A673 (cell line): Measurements from ENCODE around the gene HOXC6. TPM values are rescaled to one million over a fixed set of nuclear protein-coding genes. Genes with fewer than 3 reads are reported as not detected.

Experiments used
- BruUV-seq: library from RNA; stranded (reverse); fragments of 400-500 nt; replicated peaks from 2 replicates; lab custom pipeline; 2021; lab: Mats Ljungman, UMichigan
- CTCF ChIA-PET: fragments of 300-600 bp; sonication (Branson Sonifier 250); formaldehyde crosslinking; loops from one replicate; lab custom pipeline; 2022; ENCODE audit warnings: antibody characterized with exemption; lab: Charles Lee
- POLR2A ChIA-PET: fragments of 300-600 bp; sonication (Branson Sonifier 250); formaldehyde crosslinking; loops from one replicate; lab custom pipeline; 2022; ENCODE audit warnings: antibody characterized with exemption; ENCODE audit not compliant: low non-redundant PET; lab: Charles Lee
- DNase-seq: peaks from one replicate; pipeline ENCODE4 v3.0.0-alpha.2; 2015; ENCODE audit warnings: low spot score
- H3K27ac ChIP-seq: fragments of 200-600 bp; sonication (generic); 2 replicates; pipeline ENCODE4 v1.5.1; 2016; ENCODE audit warnings: mixed run types, low read depth, mild to moderate bottlenecking, mixed read lengths, antibody characterized with exemption, low read length; ENCODE audit not compliant: poor library complexity, severe bottlenecking
- H3K27me3 ChIP-seq: fragments of 200-600 bp; sonication (generic); replicated peaks from 2 replicates; pipeline ENCODE4 v1.6.1; 2017; ENCODE audit warnings: mixed run types, low read depth, mild to moderate bottlenecking, mixed read lengths, antibody characterized with exemption, low read length; ENCODE audit not compliant: insufficient read depth, poor library complexity
- H3K36me3 ChIP-seq: fragments of 200-600 bp; sonication (generic); 2 replicates; pipeline ENCODE4 v1.6.1; 2016; ENCODE audit warnings: mixed run types, mild to moderate bottlenecking, mixed read lengths, antibody characterized with exemption, low read length; ENCODE audit not compliant: insufficient read depth, poor library complexity, severe bottlenecking
- H3K4me1 ChIP-seq: fragments of 200-600 bp; sonication (generic); 2 replicates; pipeline ENCODE4 v1.6.1; 2017; ENCODE audit warnings: mixed run types, mild to moderate bottlenecking, mixed read lengths, antibody characterized with exemption, low read length; ENCODE audit not compliant: insufficient read depth, poor library complexity, severe bottlenecking
- H3K4me3 ChIP-seq: fragments of 200-600 bp; sonication (generic); 2 replicates; pipeline ENCODE4 v1.5.1; 2016; ENCODE audit warnings: low read depth, mixed run types, mild to moderate bottlenecking, mixed read lengths, low read length; ENCODE audit not compliant: poor library complexity, severe bottlenecking
- H3K9me3 ChIP-seq: fragments of 200-600 bp; sonication (generic); 2 replicates; pipeline ENCODE4 v1.6.1; 2016; ENCODE audit warnings: mixed run types, low read depth, mild to moderate bottlenecking, mixed read lengths, antibody characterized with exemption, low read length; ENCODE audit not compliant: poor library complexity, severe bottlenecking
- CTCF ChIP-seq: fragments of 300-800, 200-600 bp; sonication (generic); conservative IDR thresholded peaks from 2 replicates; pipeline ENCODE4 v1.5.1; 2017; ENCODE audit warnings: low read depth, mild to moderate bottlenecking, antibody characterized with exemption, low read length, moderate library complexity, mixed read lengths
- EZH2 ChIP-seq: fragments of 200-600 bp; sonication (generic); IDR thresholded peaks from 2 replicates; pipeline ENCODE4 v1.6.1; 2017; ENCODE audit warnings: borderline replicate concordance, low read depth, mild to moderate bottlenecking, mixed read lengths, antibody characterized with exemption, low read length; ENCODE audit not compliant: poor library complexity, severe bottlenecking
- intact Hi-C: fragments of 100-400 bp; cut with micrococcal nuclease; formaldehyde crosslinking; loops from one replicate; pipeline ENCODE4 v1.10.0; 2022; ENCODE audit not compliant: unreplicated experiment
- total RNA-seq: library from RNA; stranded (reverse); gene quantifications from 2 replicates; pipeline ENCODE4 v1.2.3, GENCODE V29; 2021

Gene HOXC6
- total RNA-seq, 1 experiment from 2014 or later, result 20.8 TPM

GRCh38 chr12:53992377-53992889 is 35.8 kb upstream of the HOXC6 start:
- no peak overlapping the region for H3K4me3 ChIP-seq
- POLR2A ChIA-PET, result no interaction called here

GRCh38 chr12:53993162-53994008 is 34.9 kb upstream of the HOXC6 start:
- H3K9me3 ChIP-seq, result no peaks in the 10 kb centered on the region
- intact Hi-C loops, result no loop called here
- H3K27ac ChIP-seq, result peak overlapping the region; percentile 98
- no TSS peak for BruUV-seq
- CTCF ChIA-PET, result no interaction called here
- H3K4me3 ChIP-seq, result peak overlapping the region; percentile 70
- H3K36me3 ChIP-seq, result no peaks in the 10 kb centered on the region
- H3K27me3 ChIP-seq, result no peaks in the 10 kb centered on the region
- H3K4me1 ChIP-seq, result peaks cover 85% of the 10 kb centered on the region
- DNase-seq, result no peak
- POLR2A ChIA-PET, result interaction anchor here (0.8 kb wide), 1 partner anchor 19 kb away, joined by 3 read pairs; no protein-coding TSS in a partner anchor
- no peak for TF ChIP-seq CTCF

More at GRCh38 chr12:53992377-53992889, 35.8 kb upstream of the HOXC6 start:
- H3K4me1 ChIP-seq, result peaks cover 85% of the 10 kb centered on the region
- no peaks in the 10 kb centered on the region for H3K27me3 ChIP-seq
- no peak overlapping the region for H3K27ac ChIP-seq
- H3K36me3 ChIP-seq, result no peaks in the 10 kb centered on the region
- BruUV-seq, result no TSS peak
- DNase-seq, result no peak
- CTCF ChIA-PET, result interaction anchor here (0.5 kb wide), 1 partner anchor 89 kb away, joined by 4 read pairs; no protein-coding TSS in a partner anchor
- H3K9me3 ChIP-seq, result no peaks in the 10 kb centered on the region
- TF ChIP-seq CTCF (no peak), EZH2 (no peak)
- intact Hi-C loops, result no loop called here

- ChIA-PET POLR2A (interaction anchor here (0.8 kb wide), 1 partner anchor 20 kb away, joined by 3 read pairs; no protein-coding TSS in a partner anchor), CTCF (no interaction called here)
- intact Hi-C loops, result no loop called here
These were observed 34.3 kb upstream of the HOXC6 start for GRCh38 chr12:53994009-53994263.

More at GRCh38 chr12:53994009-53994263, 34.3 kb upstream of the HOXC6 start:
- Histone ChIP-seq H3K27me3 (no peaks in the 10 kb centered on the region), H3K4me3 (peak overlapping the region; percentile 70), H3K27ac (peak overlapping the region; percentile 98), H3K4me1 (peaks cover 85% of the 10 kb centered on the region), H3K36me3 (no peaks in the 10 kb centered on the region), H3K9me3 (no peaks in the 10 kb centered on the region)
- TF ChIP-seq CTCF, result no peak
- TF ChIP-seq EZH2, result no peak
- no TSS peak for BruUV-seq
- DNase-seq, result no peak
